ENCODE results near the gene RWDD1. TPM values are rescaled to one million over a fixed set of nuclear protein-coding genes. Genes with fewer than 3 reads are reported as not detected.

Gene RWDD1
- total and polyA plus RNA-seq, 2 experiments from 2014 or later: 41.0 to 48.8 TPM

- Histone ChIP-seq H3K27ac (no peak overlapping the region), H3K4me1 (ENCODE audit: insufficient read depth) (no peaks in the 10 kb centered on the region), H3K4me2 (no peak overlapping the region), H2AFZ (no peak overlapping the region), H3K4me3 (no peak overlapping the region), H3K79me2 (peaks cover 47% of the 10 kb centered on the region), H3K27me3 (no peaks in the 10 kb centered on the region), H4K20me1 (ENCODE audit: insufficient read depth, poor library complexity, severe bottlenecking) (peaks cover 3% of the 10 kb centered on the region), H3K9me3 (ENCODE audit: low read depth) (no peaks in the 10 kb centered on the region), H3K9me2 (replicated peaks; ENCODE audit: insufficient read depth) (no peaks in the 10 kb centered on the region), H3K36me3 (replicated peaks; ENCODE audit: insufficient read depth, low read depth) (no peaks in the 10 kb centered on the region)
- TF ChIP-seq CTCF (IDR thresholded peaks at IDR 0.05; ENCODE audit: poor library complexity): no peak
- TF ChIP-seq EZH2phosphoT487 (IDR thresholded peaks at IDR 0.05; ENCODE audit: low read depth, severe bottlenecking, unreplicated experiment): no peak
- DNase-seq (ENCODE audit: low spot score): no peak
- 77% methylated on average over 2 of the region's 2 CpGs for WGBS (ENCODE audit: low lambda C conversion rate, missing lambda C conversion rate)
Observed at GRCh38 chr6:116580198-116580597, 8.9 kb downstream of the RWDD1 start.

- H2AFZ ChIP-seq: no peak overlapping the region
- DNase-seq (ENCODE audit: low spot score): no peak
- no peak overlapping the region for H3K4me3 ChIP-seq
- peaks cover 3% of the 10 kb centered on the region for H4K20me1 ChIP-seq (ENCODE audit: insufficient read depth, poor library complexity, severe bottlenecking)
- H3K79me2 ChIP-seq: no peaks in the 10 kb centered on the region
- H3K9me3 ChIP-seq (ENCODE audit: low read depth): no peaks in the 10 kb centered on the region
- H3K27ac ChIP-seq: no peak overlapping the region
- H3K9me2 ChIP-seq (replicated peaks; ENCODE audit: insufficient read depth): no peaks in the 10 kb centered on the region
- no peak overlapping the region for H3K4me2 ChIP-seq
- H3K4me1 ChIP-seq (ENCODE audit: insufficient read depth): no peaks in the 10 kb centered on the region
- no peaks in the 10 kb centered on the region for H3K36me3 ChIP-seq (replicated peaks; ENCODE audit: insufficient read depth, low read depth)
- TF ChIP-seq EZH2phosphoT487 (IDR thresholded peaks at IDR 0.05; ENCODE audit: low read depth, severe bottlenecking, unreplicated experiment): no peak
- no peak for TF ChIP-seq EZH2 (IDR thresholded peaks at IDR 0.05; ENCODE audit: borderline replicate concordance)
- no peak for TF ChIP-seq CTCF (IDR thresholded peaks at IDR 0.05; ENCODE audit: poor library complexity)
- H3K27me3 ChIP-seq: no peaks in the 10 kb centered on the region
Observed at GRCh38 chr6:116586276-116586675, 15.0 kb downstream of the RWDD1 start.

GRCh38 chr6:116586738-116587137 is 15.4 kb downstream of the RWDD1 start:
- DNase-seq (ENCODE audit: low spot score): no peak
- Histone ChIP-seq H3K79me2 (no peaks in the 10 kb centered on the region), H3K27ac (no peak overlapping the region), H3K4me1 (ENCODE audit: insufficient read depth) (no peaks in the 10 kb centered on the region), H3K36me3 (replicated peaks; ENCODE audit: insufficient read depth, low read depth) (no peaks in the 10 kb centered on the region), H3K27me3 (no peaks in the 10 kb centered on the region), H2AFZ (no peak overlapping the region), H4K20me1 (ENCODE audit: insufficient read depth, poor library complexity, severe bottlenecking) (peaks cover 2% of the 10 kb centered on the region), H3K9me2 (replicated peaks; ENCODE audit: insufficient read depth) (no peaks in the 10 kb centered on the region), H3K4me3 (no peak overlapping the region), H3K4me2 (no peak overlapping the region), H3K9me3 (ENCODE audit: low read depth) (no peaks in the 10 kb centered on the region)
- TF ChIP-seq EZH2 (IDR thresholded peaks at IDR 0.05; ENCODE audit: borderline replicate concordance): no peak
- no peak for TF ChIP-seq EZH2phosphoT487 (IDR thresholded peaks at IDR 0.05; ENCODE audit: low read depth, severe bottlenecking, unreplicated experiment)
- TF ChIP-seq CTCF (IDR thresholded peaks at IDR 0.05; ENCODE audit: poor library complexity): no peak
- 100% methylated on average over 2 of the region's 2 CpGs for WGBS (ENCODE audit: low lambda C conversion rate, missing lambda C conversion rate)

- Histone ChIP-seq H2AFZ (no peak overlapping the region), H3K9me2 (replicated peaks; ENCODE audit: insufficient read depth) (no peaks in the 10 kb centered on the region), H3K4me3 (no peak overlapping the region), H3K9me3 (ENCODE audit: low read depth) (no peaks in the 10 kb centered on the region), H3K4me2 (no peak overlapping the region), H3K27ac (no peak overlapping the region), H4K20me1 (ENCODE audit: insufficient read depth, poor library complexity, severe bottlenecking) (no peaks in the 10 kb centered on the region), H3K27me3 (no peaks in the 10 kb centered on the region), H3K79me2 (no peaks in the 10 kb centered on the region), H3K36me3 (replicated peaks; ENCODE audit: insufficient read depth, low read depth) (no peaks in the 10 kb centered on the region), H3K4me1 (ENCODE audit: insufficient read depth) (no peaks in the 10 kb centered on the region)
- WGBS (ENCODE audit: low lambda C conversion rate, missing lambda C conversion rate): 89% methylated on average over 3 of the region's 3 CpGs
- TF ChIP-seq EZH2 (IDR thresholded peaks at IDR 0.05; ENCODE audit: borderline replicate concordance) (no peak), CTCF (IDR thresholded peaks at IDR 0.05; ENCODE audit: poor library complexity) (no peak), EZH2phosphoT487 (IDR thresholded peaks at IDR 0.05; ENCODE audit: low read depth, severe bottlenecking, unreplicated experiment) (no peak)
- no peak for DNase-seq (ENCODE audit: low spot score)
Observed at GRCh38 chr6:116595247-116595646, 23.9 kb downstream of the RWDD1 start.
